Renal cortex interstitium (tissue), 11 donors: ENCODE results near the gene ITPRID1. TPM values are rescaled to one million over a fixed set of nuclear protein-coding genes. Genes with fewer than 3 reads are reported as not detected.

Source experiments
- DNase-seq, 11 donors: peaks; one replicate each; pipeline ENCODE4 v3.0.0-alpha.2; 2013; ENCODE audit warnings: low read depth in 9 of 11, low spot score in 4 of 11; ENCODE audit errors: extremely low read depth in 1 of 11
- polyA plus RNA-seq, 3 donors: library from polyadenylated mRNA; unstranded; fragments of 120-200 nt; gene quantifications; one replicate each; pipeline ENCODE4 v1.2.1, GENCODE V29; 2013; ENCODE audit not compliant: insufficient read length in 3 of 3

Gene ITPRID1
- polyA plus RNA-seq, 3 donors, result not detected

DNA sequence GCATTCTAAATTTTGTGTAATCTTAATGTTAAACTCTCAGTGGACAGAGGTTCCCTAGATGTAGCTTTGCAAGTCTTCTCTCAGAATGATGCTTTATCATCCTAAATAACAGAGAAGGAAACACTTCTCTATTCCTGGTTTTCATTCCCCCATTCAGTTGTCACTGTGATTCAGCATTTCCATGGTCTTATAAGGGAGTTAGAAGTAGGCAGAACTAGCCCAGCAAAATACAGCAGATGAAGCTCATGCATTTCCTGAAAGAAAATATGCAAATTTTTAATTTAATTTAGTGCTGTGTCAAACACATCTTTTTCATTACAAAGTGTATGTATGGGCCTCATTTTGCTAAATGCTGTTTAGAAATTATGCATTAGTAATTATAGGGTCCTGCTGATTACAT lies 70.1 kb downstream of the ITPRID1 start:
- DNase-seq, result no peak

- DNase-seq, result no peak
Observed at GRCh38 chr7:31595390-31595789, 81.5 kb downstream of the ITPRID1 start.

GRCh38 chr7:31602041-31602625 lies 88.2 kb downstream of the ITPRID1 start:
- no peak for DNase-seq

DNA sequence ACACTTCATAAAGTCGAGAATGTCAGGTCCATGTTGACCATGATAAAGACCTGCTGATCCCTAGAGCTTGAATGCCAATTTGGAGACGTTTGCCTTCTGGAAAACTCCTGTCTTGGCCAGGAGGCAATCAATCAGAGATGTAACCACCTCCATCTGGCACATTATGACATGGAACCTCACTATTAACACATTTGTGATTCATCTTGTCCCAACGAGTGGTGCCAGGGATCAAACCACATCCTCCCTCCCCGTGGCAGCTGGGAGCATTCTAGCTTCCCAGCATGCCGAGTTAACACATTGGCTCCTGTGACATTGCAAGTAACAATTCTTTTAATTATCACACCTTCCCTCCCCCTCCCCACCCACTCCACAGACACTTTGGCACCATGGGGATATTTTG lies 89.2 kb downstream of the ITPRID1 start:
- DNase-seq, result no peak

GRCh38 chr7:31613604-31614003 lies 99.7 kb downstream of the ITPRID1 start:
- DNase-seq, result no peak

- DNase-seq, result no peak
Observed at GRCh38 chr7:31633467-31633866, 119.6 kb downstream of the ITPRID1 start.

GRCh38 chr7:31633894-31634494 lies 120.1 kb downstream of the ITPRID1 start:
- peak; percentile 37 to 70 (median 48) for DNase-seq

- no peak for DNase-seq
Observed at GRCh38 chr7:31640381-31640780, 126.5 kb downstream of the ITPRID1 start.

GRCh38 chr7:31642681-31643115 lies 128.8 kb downstream of the ITPRID1 start:
- DNase-seq, result no peak

DNA sequence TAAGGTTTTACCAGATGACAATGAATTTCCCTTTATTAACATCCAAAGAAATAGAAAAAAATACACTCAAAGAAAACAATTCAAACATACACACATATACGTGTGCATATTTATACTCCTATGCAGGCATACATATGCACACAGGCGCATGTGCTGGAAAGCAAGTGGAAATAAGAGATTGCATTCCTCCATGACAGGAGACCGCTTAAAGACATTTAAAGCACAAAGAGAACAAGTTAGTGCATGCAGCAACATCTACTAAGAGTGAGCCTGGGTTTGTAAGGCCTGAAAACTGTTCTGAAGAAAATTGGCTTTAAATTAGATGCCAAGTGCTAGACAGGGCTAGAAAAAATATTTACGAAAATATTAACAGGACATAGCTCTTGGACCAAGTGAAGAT lies 133.1 kb downstream of the ITPRID1 start:
- no peak for DNase-seq

DNA sequence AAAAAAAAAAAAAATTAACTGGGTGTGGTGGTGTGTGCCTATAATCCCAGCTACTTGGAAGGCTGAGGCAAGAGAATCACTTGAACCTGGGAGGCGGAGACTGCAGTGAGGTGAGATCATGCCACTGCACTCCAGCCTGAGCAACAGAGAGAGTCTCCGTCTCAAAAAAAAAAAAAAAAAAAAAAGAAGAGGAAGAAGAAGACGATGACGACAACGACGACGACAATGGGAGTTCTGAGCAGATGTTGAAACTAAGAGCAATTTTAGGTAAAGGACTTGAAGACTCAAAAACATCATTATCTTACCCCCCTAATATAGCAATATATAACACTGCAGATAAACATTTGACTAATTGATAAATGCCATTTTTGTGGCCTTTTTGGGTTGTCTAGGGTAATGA lies 133.6 kb downstream of the ITPRID1 start:
- DNase-seq, result no peak

DNA sequence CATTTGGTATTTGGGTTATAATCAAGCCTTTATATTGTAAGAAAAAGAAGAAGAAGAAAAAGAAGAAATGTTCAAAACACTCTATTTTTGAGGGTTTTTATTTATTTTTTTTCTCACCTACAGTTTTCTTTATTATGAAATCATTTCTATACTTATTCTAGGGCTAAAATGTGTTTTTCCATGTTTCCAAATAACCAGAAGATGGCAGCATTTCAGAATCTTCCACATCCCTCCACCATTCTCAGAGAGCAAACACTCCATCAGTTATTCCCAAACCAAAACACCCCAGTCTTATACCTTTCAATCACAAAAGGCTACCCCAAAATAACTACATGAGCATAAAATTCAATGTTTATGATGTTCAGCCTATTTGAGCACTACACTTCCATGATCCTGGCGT lies 134.4 kb downstream of the ITPRID1 start:
- DNase-seq, result no peak

DNA sequence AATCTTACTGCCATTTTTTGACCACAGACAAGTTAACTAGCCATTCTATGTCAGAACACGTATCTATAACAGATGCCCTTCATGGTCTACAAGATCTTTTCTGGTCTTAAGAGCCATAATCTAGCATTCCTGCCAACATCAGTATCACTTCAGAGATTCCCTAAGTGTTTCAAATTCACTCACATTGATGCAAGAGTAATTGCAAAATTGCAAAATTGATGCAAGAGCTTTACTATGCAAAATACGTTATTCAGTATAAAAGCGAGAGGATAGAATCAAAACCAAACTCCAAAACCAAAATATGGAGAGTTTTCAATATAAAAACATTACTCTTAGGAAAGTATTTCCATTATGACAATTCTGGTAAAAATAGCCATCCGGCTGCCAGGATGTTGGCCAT lies 135.0 kb downstream of the ITPRID1 start:
- DNase-seq, result no peak

- no peak for DNase-seq
Observed at GRCh38 chr7:31651234-31652062, 137.6 kb downstream of the ITPRID1 start.

GRCh38 chr7:31652063-31652326 lies 138.1 kb downstream of the ITPRID1 start:
- DNase-seq, result no peak

- DNase-seq, result no peak
Observed at GRCh38 chr7:31663072-31663471, 149.2 kb downstream of the ITPRID1 start.

DNA sequence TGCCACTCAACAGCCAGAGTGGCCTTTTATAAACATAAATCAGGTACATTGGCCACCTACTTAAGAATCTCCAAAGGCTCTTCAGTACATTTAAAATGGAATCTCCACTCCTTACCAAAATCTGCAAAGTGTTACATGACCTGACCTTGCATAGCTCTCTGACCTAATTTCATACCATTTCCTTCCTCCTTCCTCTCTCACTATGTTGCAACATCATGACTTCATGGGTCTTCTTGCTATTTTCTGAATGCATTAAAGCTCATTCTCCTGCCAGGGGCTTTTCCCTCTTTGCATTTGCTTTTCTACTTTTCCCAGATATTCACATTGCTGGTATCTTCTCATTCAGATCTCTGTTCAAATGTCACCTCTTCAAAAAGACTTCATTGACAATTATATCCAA lies 151.0 kb downstream of the ITPRID1 start:
- DNase-seq, result no peak

DNA sequence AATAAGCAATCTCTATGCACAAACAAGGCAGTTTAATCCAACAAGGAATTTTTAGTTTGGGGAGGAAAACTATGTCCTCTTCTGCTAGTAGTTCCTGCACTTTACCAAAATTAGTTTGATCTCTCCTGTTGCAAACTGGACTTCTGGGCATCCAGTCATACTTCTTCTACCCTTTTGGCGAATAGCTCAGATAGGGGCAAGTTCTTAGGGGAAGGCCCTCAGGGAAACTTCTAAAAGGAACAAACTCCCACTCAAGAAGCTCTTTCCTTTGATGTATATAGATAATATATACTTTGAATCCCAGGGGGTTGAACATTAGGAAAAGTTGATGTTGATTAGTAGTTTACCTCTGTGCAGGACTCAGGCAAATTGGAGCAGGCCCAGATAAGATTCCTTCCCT lies 151.7 kb downstream of the ITPRID1 start:
- no peak for DNase-seq

GRCh38 chr7:31669461-31669860 lies 155.6 kb downstream of the ITPRID1 start:
- DNase-seq, result no peak

- DNase-seq, result no peak
Observed at GRCh38 chr7:31679574-31680305, 165.8 kb downstream of the ITPRID1 start.
